ENCODE measurements around the gene LTF. TPM values are rescaled to one million over a fixed set of nuclear protein-coding genes. Genes with fewer than 3 reads are reported as not detected.

LTF gene
- total and polyA plus RNA-seq, 10 of the 15 experiments (the other 5 are each of a cell fraction or from before 2014, with no cell fraction given), result 0.03 to 0.31 TPM; not detected in 8

DNA sequence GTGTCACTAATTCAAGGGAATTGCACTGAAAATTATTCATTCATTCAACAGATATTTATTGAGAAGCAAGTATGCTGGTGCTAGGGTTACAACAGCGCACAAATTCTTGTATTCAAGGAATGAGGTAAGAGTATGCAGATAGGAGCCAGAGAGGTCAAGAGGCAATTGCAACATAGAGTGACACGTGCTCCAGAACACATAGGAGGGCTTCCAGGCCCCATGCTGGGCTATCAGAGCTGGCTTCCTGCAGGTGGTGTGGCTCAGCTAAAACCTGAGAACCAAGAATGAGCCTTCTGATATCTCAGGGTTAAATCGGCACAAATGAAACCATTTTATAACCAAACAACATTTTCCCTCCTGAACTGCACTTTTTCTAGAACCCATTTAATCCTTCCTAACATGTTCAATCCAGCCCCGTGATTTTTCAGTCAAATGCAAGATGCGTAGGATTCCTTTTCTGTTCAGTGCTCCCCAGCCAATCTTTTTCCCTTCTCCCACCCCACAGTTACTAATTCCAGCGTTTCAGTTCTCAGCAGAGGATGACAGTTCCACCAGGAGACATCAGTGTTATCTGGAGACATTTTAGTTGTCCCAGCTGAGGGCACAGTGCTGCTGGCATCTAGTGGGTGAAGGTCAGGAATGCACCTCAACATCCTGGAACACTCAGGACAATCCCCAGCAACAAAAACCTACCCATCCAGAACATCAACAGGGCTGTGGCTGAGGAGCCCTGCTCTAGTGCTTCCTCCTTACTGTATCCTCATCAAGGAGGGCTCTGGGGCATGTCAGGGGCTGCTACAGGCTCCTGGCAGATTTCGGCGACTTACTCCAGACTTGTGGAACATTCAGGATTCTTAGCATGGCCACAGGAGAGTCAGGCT, 70.9 kb downstream of the LTF start:
- POLR2A ChIA-PET, result no interaction called here

More for the DNA sequence above, 70.9 kb downstream of the LTF start:
- no TSS peak for BruUV-seq (replicated peaks)
- Histone ChIP-seq H3K4me1 (ENCODE audit: control insufficient read depth, insufficient read depth, low read length) (peaks cover 20% of the 10 kb centered on the region), H3K4me3 (no peak overlapping the region), H3K36me3 (ENCODE audit: control insufficient read depth in 2 of 2, insufficient read depth in 2 of 2, low read length in 1 of 2) (no peaks in the 10 kb centered on the region), H3K9ac (ENCODE audit: control insufficient read depth, insufficient read depth, low read length) (no peak overlapping the region), H3K27me3 (replicated peaks in 1 of 2; ENCODE audit: control insufficient read depth in 2 of 2, insufficient read depth in 2 of 2, low read length in 1 of 2) (no peaks in the 10 kb centered on the region; a peak in 1 of 4 replicates), H2AFZ (ENCODE audit: control insufficient read depth, low read depth, low read length) (no peak overlapping the region), H3K79me2 (ENCODE audit: control insufficient read depth, insufficient read depth, low read length) (no peaks in the 10 kb centered on the region), H3K9me3 (replicated peaks; ENCODE audit: control insufficient read depth, insufficient read depth, low read length) (no peaks in the 10 kb centered on the region; the same call in 1 of the 3 replicates), H4K20me1 (ENCODE audit: control insufficient read depth, insufficient read depth) (no peaks in the 10 kb centered on the region), H3K27ac (ENCODE audit: control insufficient read depth, insufficient read depth) (no peak overlapping the region), H3K4me2 (ENCODE audit: control insufficient read depth, insufficient read depth) (0 out of 2 replicates have a peak overlapping the region, but pooled peaks have one; percentile 23)
- TF ChIP-seq ZNF207 (IDR thresholded peaks at IDR 0.05; ENCODE audit: borderline replicate concordance), result no peak
- TF ChIP-seq, protein P1, sequence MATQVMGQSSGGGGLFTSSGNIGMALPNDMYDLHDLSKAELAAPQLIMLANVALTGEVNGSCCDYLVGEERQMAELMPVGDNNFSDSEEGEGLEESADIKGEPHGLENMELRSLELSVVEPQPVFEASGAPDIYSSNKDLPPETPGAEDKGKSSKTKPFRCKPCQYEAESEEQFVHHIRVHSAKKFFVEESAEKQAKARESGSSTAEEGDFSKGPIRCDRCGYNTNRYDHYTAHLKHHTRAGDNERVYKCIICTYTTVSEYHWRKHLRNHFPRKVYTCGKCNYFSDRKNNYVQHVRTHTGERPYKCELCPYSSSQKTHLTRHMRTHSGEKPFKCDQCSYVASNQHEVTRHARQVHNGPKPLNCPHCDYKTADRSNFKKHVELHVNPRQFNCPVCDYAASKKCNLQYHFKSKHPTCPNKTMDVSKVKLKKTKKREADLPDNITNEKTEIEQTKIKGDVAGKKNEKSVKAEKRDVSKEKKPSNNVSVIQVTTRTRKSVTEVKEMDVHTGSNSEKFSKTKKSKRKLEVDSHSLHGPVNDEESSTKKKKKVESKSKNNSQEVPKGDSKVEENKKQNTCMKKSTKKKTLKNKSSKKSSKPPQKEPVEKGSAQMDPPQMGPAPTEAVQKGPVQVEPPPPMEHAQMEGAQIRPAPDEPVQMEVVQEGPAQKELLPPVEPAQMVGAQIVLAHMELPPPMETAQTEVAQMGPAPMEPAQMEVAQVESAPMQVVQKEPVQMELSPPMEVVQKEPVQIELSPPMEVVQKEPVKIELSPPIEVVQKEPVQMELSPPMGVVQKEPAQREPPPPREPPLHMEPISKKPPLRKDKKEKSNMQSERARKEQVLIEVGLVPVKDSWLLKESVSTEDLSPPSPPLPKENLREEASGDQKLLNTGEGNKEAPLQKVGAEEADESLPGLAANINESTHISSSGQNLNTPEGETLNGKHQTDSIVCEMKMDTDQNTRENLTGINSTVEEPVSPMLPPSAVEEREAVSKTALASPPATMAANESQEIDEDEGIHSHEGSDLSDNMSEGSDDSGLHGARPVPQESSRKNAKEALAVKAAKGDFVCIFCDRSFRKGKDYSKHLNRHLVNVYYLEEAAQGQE (IDR thresholded peaks at IDR 0.05; ENCODE audit: low read depth, low read length), result no peak
- TF ChIP-seq POLR2AphosphoS2 (IDR thresholded peaks at IDR 0.05; ENCODE audit: low read depth, low read length), result no peak
- TF ChIP-seq NFYA (IDR thresholded peaks at IDR 0.05; ENCODE audit: borderline replicate concordance, low read depth, low read length), result no peak
- TF ChIP-seq, protein P2, sequence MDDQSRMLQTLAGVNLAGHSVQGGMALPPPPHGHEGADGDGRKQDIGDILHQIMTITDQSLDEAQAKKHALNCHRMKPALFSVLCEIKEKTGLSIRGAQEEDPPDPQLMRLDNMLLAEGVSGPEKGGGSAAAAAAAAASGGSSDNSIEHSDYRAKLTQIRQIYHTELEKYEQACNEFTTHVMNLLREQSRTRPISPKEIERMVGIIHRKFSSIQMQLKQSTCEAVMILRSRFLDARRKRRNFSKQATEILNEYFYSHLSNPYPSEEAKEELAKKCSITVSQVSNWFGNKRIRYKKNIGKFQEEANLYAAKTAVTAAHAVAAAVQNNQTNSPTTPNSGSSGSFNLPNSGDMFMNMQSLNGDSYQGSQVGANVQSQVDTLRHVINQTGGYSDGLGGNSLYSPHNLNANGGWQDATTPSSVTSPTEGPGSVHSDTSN (IDR thresholded peaks at IDR 0.05; ENCODE audit: insufficient replicate concordance, low read depth, low read length), result no peak
- in situ Hi-C loops (cut with MboI) (no loop called here), intact Hi-C loops (cut with micrococcal nuclease; ENCODE audit: unreplicated experiment) (no loop called here)
- DNase-seq (ENCODE audit: low read depth, low spot score) (no peak), FAIRE-seq (no peak), ATAC-seq (peak; percentile 42)
- ChIA-PET SMC1A (ENCODE audit: uncharacterized antibody, unreplicated experiment) (no interaction called here), RAD21 (ENCODE audit: unreplicated experiment) (no interaction called here), CTCF (interaction anchor here (1.4 kb wide), 1 partner anchor 15 kb away, joined by 6 read pairs; no protein-coding TSS in a partner anchor)
- 59% methylated on average over 8 of the region's 8 CpGs for WGBS (ENCODE audit: insufficient coverage, insufficient replicate concordance, low lambda C conversion rate, missing lambda C conversion rate)

Data from GM12878 (cell line).